ENCODE data around the gene PRR36.

The PRR36 gene

DNA sequence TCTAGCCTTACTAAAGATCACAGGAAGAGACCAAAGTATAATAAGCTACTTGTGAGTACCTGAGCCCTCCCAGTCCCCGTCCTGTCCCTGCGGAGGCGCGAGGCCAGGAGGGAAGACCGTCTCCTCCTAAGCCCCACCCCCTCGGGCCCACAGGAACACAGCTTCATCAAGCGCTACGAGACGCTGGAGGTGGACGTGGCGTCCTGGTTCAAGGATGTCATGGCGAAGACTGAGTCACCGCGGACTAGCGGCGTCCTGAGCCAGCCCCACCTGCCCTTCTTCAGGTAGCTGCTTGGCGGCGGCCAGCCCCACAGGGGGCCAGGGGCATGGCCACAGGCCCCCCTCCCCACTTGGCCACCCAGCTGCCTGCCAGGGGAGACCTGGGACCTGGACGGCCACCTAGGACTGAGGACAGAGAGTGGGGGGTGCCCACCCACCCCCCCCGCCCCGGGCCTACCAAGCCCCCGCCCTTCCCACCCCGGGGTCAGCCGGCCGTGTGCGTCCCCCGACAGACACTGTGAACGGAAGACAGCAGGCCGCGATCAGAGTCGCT lies 38.0 kb upstream of the PRR36 start:
- TF ChIP-seq, protein P1, sequence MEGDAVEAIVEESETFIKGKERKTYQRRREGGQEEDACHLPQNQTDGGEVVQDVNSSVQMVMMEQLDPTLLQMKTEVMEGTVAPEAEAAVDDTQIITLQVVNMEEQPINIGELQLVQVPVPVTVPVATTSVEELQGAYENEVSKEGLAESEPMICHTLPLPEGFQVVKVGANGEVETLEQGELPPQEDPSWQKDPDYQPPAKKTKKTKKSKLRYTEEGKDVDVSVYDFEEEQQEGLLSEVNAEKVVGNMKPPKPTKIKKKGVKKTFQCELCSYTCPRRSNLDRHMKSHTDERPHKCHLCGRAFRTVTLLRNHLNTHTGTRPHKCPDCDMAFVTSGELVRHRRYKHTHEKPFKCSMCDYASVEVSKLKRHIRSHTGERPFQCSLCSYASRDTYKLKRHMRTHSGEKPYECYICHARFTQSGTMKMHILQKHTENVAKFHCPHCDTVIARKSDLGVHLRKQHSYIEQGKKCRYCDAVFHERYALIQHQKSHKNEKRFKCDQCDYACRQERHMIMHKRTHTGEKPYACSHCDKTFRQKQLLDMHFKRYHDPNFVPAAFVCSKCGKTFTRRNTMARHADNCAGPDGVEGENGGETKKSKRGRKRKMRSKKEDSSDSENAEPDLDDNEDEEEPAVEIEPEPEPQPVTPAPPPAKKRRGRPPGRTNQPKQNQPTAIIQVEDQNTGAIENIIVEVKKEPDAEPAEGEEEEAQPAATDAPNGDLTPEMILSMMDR (IDR thresholded peaks at IDR 0.05; ENCODE audit: insufficient read depth, low read depth, low read length, missing control alignments) = no peak
- no peak for DNase-seq (ENCODE audit: low read depth)
- H3K4me3 ChIP-seq (ENCODE audit: low read depth, low read length) = no peak overlapping the region

DNA sequence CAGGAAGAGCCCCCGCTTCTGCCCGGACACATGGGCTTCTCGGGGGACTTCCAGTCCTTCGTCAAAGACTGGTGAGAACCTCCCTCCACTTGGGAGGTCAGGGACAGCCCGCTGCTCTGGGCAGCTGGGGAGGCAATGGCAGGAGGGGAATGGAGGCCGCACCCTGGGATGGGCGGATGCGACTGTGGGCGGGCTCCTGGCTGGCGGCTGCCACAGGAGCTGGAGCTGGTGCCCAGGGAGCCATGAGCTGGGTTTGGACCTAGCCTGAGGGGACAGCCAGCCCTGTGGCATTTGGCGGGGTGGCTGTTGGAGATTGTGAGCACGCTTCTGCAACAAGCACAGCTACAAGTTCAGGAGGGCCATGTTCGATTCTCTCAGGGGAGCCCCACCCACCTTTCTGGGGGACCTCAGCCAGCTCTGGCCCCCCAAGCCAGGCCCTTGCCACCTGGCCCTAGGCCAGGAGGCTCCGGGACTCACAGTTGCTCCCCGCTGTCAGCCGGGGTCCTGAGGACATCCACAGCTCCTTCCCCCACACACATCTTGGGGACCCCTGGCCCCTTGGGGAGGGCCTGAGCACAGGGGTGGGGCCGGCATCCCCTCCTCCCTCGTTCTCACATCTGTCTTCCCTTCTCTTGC lies 37.4 kb upstream of the PRR36 start:
- TF ChIP-seq, protein P1 (IDR thresholded peaks at IDR 0.05; ENCODE audit: insufficient read depth, low read depth, low read length, missing control alignments) = no peak
- no peak overlapping the region for H3K4me3 ChIP-seq (ENCODE audit: low read depth, low read length)

DNA sequence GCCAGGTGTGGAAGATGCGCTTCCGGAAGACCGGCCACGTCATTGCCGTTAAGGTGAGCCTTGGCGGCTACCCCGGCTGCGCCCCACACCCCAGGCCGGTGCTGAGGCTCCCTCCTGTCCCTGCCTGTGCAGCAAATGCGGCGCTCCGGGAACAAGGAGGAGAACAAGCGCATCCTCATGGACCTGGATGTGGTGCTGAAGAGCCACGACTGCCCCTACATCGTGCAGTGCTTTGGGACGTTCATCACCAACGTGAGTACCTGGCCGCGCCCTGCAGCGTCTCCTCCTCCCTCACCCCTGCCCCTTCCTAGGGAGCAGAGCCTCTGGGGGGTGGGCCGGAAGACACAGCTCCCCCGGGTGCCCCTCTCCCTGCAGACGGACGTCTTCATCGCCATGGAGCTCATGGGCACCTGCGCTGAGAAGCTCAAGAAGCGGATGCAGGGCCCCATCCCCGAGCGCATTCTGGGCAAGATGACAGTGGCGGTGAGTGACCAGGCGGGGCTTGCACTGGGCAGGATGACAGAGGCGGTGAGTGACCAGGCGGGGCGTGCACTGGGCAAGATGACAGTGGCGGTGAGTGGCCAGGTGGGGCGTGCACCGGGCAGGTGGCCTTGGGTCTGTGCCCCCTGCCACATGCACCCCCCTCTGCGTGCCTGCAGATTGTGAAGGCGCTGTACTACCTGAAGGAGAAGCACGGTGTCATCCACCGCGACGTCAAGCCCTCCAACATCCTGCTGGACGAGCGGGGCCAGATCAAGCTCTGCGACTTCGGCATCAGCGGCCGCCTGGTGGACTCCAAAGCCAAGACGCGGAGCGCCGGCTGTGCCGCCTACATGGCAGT lies 36.4 kb upstream of the PRR36 start:
- DNase-seq (ENCODE audit: low read depth) = no peak
- H3K4me3 ChIP-seq (ENCODE audit: low read depth, low read length) = no peak overlapping the region
- TF ChIP-seq, protein P1 (IDR thresholded peaks at IDR 0.05; ENCODE audit: insufficient read depth, low read depth, low read length, missing control alignments) = no peak

More for the DNA sequence above, 37.4 kb upstream of the PRR36 start:
- DNase-seq (ENCODE audit: low read depth) = no peak

DNA sequence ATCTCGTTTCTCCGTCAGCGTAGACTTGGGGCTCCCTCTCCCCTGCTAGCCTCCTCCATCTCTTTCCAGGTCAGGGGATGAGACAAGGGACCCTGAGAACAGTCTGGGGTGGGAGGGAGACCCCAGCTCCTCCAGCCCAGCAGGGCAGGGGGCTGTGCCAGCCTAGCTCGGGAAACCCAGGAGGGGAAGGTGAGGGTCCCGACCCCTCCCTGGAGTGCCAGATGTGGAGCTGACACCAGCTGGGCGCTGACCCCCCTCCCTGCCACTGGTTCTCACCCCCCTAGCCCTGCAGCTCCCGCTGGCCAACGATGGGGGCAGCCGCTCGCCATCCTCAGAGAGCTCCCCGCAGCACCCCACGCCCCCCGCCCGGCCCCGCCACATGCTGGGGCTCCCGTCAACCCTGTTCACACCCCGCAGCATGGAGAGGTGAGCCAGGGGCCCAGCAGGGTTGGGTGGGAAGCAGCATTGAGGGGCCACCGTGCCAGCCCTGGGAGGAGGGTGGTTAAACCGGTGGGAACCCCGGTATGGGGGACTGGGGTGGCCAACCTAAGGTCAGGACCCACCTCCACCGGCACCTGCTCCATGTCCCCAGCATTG lies 35.4 kb upstream of the PRR36 start:
- DNase-seq (ENCODE audit: low read depth) = no peak
- TF ChIP-seq, protein P1 (IDR thresholded peaks at IDR 0.05; ENCODE audit: insufficient read depth, low read depth, low read length, missing control alignments) = no peak
- H3K4me3 ChIP-seq (ENCODE audit: low read depth, low read length) = no peak overlapping the region

DNA sequence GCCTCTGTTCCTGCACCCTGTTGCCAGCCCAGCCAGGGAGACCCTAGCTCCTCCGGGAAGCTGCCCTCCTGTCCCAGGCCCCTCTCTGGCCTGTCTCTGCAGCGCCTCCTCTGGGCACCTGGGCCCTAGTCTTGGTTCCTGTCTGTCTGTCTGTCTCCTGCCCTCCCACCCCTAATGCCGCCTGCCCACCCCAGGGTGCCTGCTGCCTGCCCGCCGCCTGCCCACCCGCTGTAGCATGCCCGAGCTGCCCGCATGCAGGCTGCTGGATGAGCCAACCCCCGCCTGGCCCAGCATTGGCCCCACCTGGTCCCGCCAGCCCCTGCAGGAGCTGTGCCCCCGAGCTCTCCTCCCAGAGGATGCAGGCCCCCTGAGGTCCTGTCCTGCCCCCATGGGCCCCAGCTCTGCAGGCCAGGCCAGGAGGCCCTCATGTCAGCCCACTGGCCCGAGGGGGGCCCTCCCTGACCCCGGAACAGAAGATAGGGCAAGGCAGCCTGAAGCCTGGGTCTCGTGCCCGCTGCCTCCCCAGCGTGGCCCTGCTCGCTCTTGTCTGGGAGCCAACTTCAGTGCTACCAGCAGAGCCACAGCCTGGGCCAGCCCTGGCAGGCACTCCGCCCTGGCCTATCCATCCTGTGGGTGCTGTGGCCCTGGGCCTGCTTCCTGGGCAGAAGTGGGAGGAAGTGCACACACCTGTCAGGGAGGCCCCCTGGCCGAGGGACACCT lies 34.7 kb upstream of the PRR36 start:
- TF ChIP-seq, protein P1 (IDR thresholded peaks at IDR 0.05; ENCODE audit: insufficient read depth, low read depth, low read length, missing control alignments) = no peak
- H3K4me3 ChIP-seq (ENCODE audit: low read depth, low read length) = no peak overlapping the region
- DNase-seq (ENCODE audit: low read depth) = no peak

DNA sequence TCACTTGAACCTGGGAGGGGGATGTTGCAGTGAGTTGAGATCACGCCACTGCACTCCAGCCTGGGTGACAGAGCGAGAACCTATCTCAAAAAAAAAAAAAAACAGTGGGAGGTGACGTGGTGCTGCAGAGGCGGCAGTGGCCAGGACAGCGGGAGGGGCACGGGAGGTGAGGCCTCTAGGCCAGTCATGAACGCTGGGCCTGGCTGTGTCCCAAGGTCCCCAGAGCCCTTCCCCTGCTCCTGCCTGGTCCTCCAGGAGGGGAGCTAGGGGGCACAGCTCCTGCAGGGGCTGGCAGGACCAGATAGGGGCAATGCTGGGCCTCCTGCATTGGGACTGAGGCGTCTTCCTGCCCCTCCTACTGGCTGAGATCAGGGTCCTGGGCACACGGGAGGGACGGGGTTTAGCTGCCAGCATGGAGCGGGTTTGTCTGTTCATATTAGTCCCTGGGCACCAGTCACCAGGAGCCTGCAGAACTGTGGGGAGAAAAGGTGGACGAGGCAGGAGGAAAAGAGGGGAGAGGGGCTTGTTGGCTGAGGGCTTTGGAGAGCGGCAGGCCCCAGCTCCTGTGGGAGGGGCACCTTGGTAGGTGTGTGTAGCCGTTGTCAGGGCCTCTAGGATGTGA lies 34.0 kb upstream of the PRR36 start:
- TF ChIP-seq, protein P1 (IDR thresholded peaks at IDR 0.05; ENCODE audit: insufficient read depth, low read depth, low read length, missing control alignments) = no peak
- DNase-seq (ENCODE audit: low read depth) = no peak
- no peak overlapping the region for H3K4me3 ChIP-seq (ENCODE audit: low read depth, low read length)

Measured in GM12865 (cell line).